GM12872 (cell line): Measurements from ENCODE around the gene PIK3C3.

ENCODE experiments used
- TF ChIP-seq, protein P1 (sequence below): IDR thresholded peaks from 3 replicates; pipeline ENCODE4 v1.5.1; 2011; ENCODE audit warnings: low read depth, mild to moderate bottlenecking, low read length, moderate library complexity; ENCODE audit not compliant: insufficient read depth

PIK3C3 gene

DNA sequence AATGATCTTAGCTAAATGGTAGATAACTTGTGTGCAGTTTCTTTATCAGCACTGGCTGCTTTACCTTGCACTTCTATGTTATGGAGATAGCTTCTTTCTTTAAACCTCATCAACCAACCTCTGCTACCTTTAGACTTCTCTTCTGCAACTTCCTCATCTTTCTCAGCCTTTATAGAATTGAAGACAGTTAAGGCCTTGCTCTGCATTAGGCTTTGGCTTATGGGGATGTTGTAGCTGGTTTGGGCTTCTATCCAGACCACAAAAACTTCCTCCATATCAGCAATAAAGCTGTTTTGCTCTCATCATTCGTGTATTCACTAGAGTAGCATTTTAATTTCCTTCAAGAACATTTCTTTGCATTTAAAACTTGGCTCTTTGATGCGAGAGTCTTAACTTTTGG is 123.7 kb downstream of the PIK3C3 start:
- TF ChIP-seq, protein P1, sequence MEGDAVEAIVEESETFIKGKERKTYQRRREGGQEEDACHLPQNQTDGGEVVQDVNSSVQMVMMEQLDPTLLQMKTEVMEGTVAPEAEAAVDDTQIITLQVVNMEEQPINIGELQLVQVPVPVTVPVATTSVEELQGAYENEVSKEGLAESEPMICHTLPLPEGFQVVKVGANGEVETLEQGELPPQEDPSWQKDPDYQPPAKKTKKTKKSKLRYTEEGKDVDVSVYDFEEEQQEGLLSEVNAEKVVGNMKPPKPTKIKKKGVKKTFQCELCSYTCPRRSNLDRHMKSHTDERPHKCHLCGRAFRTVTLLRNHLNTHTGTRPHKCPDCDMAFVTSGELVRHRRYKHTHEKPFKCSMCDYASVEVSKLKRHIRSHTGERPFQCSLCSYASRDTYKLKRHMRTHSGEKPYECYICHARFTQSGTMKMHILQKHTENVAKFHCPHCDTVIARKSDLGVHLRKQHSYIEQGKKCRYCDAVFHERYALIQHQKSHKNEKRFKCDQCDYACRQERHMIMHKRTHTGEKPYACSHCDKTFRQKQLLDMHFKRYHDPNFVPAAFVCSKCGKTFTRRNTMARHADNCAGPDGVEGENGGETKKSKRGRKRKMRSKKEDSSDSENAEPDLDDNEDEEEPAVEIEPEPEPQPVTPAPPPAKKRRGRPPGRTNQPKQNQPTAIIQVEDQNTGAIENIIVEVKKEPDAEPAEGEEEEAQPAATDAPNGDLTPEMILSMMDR: no peak

GRCh38 chr18:42080340-42080739 is 125.3 kb downstream of the PIK3C3 start:
- TF ChIP-seq, protein P1: no peak

GRCh38 chr18:42082415-42083234 is 127.6 kb downstream of the PIK3C3 start:
- TF ChIP-seq, protein P1: no peak

DNA sequence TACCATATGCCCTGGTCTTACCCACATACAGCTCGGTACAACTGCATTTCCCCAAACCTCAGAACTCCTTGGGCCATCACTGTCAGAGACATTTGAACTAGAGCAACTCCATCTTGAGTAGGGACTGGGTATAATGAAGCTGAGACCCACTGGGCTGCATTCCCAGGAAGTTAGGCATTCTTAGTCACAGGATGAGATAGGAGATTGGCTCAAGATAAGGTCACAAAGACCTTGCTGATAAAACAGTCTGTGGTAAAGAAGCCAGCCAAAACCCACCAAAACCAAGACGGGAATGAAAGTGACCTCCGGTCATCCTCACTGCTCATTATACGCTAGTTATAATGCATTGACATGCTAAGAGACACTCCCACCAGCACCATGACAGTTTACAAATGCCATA is 131.3 kb downstream of the PIK3C3 start:
- TF ChIP-seq, protein P1: no peak

- TF ChIP-seq, protein P1: no peak
Observed at GRCh38 chr18:42087235-42087634, 132.2 kb downstream of the PIK3C3 start.

GRCh38 chr18:42087876-42088275 is 132.8 kb downstream of the PIK3C3 start:
- TF ChIP-seq, protein P1: no peak

DNA sequence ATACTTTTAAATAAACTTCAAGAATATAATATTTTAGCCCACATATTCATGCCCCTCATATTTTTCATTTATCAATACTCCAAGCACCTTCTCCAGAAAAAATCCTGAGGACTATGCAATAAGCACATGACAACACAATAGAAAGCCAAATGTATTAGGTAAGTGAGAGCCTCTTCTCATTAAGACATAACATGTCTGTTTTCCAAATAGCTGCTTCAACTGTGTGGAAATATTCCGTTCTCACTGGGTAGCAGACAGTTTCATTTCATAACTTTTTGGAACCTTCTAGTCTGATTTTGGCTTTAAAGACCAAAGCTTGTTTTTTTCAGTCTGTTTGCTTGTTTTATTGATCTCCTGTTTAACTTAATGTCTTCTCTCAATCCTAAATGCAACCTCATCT is 137.8 kb downstream of the PIK3C3 start:
- TF ChIP-seq, protein P1: no peak
